ENCODE measurements around the gene SLC4A2.

DNA sequence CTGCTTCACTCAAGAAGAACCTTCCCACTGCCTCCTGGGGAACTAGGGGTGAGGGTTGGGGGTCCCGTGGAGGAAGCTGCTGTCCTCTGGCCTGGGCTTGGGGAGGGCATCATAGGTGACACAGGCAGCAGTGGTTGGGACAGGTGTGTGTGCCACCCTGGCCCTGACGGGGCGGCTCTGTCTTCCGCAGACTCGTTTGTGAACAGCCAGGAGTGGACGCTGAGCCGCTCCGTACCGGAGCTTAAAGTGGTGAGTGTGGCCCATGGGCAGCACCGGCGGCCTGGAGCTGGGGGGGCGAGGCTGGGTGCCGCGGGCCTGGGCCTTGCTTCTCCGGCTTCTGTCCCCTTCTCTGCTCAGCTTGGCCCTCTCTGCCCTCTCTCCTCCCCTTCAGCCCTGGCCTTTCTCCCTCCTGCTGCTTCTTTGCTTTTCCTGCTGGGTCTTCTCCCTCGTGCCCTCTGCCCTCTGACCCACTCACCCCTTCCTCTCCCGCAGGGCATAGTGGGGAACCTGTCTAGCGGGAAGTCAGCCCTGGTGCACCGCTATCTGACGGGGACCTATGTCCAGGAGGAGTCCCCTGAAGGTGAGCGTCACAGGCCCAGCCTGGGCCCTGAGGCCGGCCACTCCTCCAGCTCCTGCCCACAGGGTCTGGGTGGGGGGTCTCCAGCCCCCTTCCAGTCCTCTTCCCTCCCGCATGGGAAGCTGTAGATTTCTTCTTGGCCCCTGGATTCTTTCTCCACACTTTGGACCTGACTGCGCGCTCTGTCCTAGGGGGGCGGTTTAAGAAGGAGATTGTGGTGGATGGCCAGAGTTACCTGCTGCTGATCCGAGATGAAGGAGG, 57.4 kb downstream of the SLC4A2 start:
- TF ChIP-seq TAF1 (conservative IDR thresholded peaks at IDR 0.05) (no peak), RXRA (IDR thresholded peaks at IDR 0.05) (no peak), SP1 (IDR thresholded peaks at IDR 0.05) (no peak), YY1 (IDR thresholded peaks at IDR 0.05) (no peak), GABPA (IDR thresholded peaks at IDR 0.05 in 1 of 2, conservative IDR thresholded peaks at IDR 0.05 in 1 of 2) (no peak), JUND (IDR thresholded peaks at IDR 0.05) (no peak), EGR1 (IDR thresholded peaks at IDR 0.05; ENCODE audit: low read depth in 2 of 2) (no peak)
- TF ChIP-seq, protein P1, sequence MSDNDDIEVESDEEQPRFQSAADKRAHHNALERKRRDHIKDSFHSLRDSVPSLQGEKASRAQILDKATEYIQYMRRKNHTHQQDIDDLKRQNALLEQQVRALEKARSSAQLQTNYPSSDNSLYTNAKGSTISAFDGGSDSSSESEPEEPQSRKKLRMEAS (IDR thresholded peaks at IDR 0.05): no peak
- TF ChIP-seq, protein P2, sequence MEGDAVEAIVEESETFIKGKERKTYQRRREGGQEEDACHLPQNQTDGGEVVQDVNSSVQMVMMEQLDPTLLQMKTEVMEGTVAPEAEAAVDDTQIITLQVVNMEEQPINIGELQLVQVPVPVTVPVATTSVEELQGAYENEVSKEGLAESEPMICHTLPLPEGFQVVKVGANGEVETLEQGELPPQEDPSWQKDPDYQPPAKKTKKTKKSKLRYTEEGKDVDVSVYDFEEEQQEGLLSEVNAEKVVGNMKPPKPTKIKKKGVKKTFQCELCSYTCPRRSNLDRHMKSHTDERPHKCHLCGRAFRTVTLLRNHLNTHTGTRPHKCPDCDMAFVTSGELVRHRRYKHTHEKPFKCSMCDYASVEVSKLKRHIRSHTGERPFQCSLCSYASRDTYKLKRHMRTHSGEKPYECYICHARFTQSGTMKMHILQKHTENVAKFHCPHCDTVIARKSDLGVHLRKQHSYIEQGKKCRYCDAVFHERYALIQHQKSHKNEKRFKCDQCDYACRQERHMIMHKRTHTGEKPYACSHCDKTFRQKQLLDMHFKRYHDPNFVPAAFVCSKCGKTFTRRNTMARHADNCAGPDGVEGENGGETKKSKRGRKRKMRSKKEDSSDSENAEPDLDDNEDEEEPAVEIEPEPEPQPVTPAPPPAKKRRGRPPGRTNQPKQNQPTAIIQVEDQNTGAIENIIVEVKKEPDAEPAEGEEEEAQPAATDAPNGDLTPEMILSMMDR (IDR thresholded peaks at IDR 0.05; ENCODE audit: low read depth, low read length, missing input control): no peak
